Activated naive CD8-positive, alpha-beta T cell treated with anti-CD3 and anti-CD28 coated beads, Interleukin-2, amount 50 U/mL, for 24 hours (primary cell): Measurements from ENCODE around the gene CUL3.

Experiments used
- ATAC-seq: fragments of 150-1000 bp; cut with Tn5 transposase; one replicate; pipeline ENCODE4 v1.10.0; 2021
- DNase-seq: peaks from one replicate; pipeline ENCODE4 v3.0.0; 2021
- H3K27ac Mint-ChIP-seq: one replicate; pipeline ENCODE4 v1.8.0; 2021; ENCODE audit warnings: mild to moderate bottlenecking, mixed read lengths
- H3K27me3 Mint-ChIP-seq: one replicate; pipeline ENCODE4 v1.8.0; 2021; ENCODE audit warnings: mixed read lengths
- H3K36me3 Mint-ChIP-seq: one replicate; pipeline ENCODE4 v1.8.0; 2021; ENCODE audit warnings: low read depth, mixed read lengths
- H3K4me1 Mint-ChIP-seq: one replicate; pipeline ENCODE4 v1.8.0; 2021; ENCODE audit warnings: mixed read lengths
- H3K4me3 Mint-ChIP-seq: one replicate; pipeline ENCODE4 v1.8.0; 2021; ENCODE audit warnings: mild to moderate bottlenecking, moderate library complexity, mixed read lengths
- H3K9me3 Mint-ChIP-seq: one replicate; pipeline ENCODE4 v1.8.0; 2021; ENCODE audit warnings: mixed read lengths

The CUL3 gene

DNA sequence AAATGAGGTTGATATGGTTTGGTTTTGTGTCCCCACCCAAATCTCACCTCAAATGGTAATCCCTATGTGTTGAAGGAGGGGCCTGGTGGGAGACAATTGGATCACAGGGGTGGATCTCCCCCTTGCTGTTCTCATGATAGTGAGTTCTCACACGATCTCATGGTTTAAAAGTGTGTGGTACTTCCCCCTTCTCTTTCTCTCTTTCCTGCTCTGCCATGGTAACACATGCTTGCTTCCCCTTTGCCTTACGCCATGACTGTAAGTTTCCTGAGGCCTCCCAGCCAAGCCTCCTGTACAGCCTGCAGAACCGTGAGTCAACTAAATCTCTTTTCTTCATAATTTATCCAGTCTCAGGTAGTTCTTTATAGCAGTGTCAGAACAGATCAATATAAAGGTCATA, 158.5 kb downstream of the CUL3 start:
- Mint-ChIP-seq H3K4me3 (no peak overlapping the region), H3K9me3 (peaks cover 9% of the 10 kb centered on the region), H3K27ac (no peak overlapping the region), H3K36me3 (peaks cover 2% of the 10 kb centered on the region), H3K27me3 (peaks cover 8% of the 10 kb centered on the region), H3K4me1 (no peaks in the 10 kb centered on the region)
- DNase-seq (no peak), ATAC-seq (no peak)

DNA sequence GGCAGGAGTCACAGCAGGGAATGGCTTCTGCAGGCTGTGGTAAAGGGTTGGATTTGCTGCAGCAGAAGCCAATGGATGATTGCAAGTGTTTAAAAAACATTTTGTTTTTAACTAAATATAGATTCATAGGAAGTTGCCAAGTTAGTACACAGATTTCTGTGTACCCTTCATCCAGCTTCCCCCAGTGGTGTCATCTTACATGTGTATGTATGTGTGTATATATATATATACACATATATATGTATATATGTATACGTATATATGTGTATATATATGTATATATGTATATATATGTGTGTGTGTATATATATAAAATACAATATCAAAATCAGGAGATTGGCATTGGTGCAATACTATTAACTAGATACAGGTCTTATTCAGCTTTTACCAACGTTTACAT, 164.1 kb downstream of the CUL3 start:
- no peak overlapping the region for H3K27ac Mint-ChIP-seq
- DNase-seq (no peak), ATAC-seq (no peak)
- peaks cover 4% of the 10 kb centered on the region for H3K36me3 Mint-ChIP-seq
- no peak overlapping the region for H3K4me3 Mint-ChIP-seq
- peaks cover 8% of the 10 kb centered on the region for H3K9me3 Mint-ChIP-seq
- H3K27me3 Mint-ChIP-seq: peaks cover 2% of the 10 kb centered on the region
- no peaks in the 10 kb centered on the region for H3K4me1 Mint-ChIP-seq
